Measurements from ENCODE around the gene NRXN3.

Gene NRXN3

DNA sequence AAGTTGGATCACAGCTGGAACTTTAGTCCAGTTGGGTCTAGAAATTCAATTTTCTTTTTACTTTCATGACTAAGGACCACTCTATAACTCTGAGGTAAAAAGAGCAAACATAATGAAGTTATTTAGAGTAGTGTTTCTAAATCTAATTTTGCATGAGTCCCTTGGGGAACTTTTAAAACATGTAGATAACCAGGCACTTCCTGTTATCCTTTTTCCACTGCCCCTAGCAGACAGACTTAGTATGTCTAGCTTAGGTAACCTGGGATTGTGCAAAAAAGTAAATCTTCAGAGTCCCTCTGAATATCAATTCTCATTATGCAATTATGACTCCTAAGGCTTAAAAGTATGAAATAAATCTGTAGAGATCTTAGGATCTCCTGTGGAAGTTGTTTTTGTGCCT, 1669.9 kb downstream of the NRXN3 start (continued):
- no peak for TF ChIP-seq ZBTB1 (tag by site-specific recombination; IDR thresholded peaks at IDR 0.05)

DNA sequence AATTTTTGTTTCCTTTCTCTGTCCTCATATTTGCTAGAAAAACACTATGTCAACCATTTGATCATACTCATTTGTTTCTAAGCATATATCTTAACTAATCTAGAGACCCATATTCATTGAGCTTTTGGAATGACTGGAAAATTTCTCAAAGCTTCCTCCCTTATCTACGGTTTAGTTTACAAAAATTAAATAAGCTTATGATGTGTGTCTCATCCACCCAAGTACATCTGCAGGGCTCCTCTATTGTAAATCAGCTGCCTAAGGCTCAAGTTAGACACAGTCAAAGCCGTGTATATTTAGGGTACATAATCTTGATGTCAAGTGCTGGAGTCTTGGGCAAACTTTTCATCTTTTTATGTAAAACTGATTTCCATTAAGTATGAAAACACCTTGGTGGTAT, 1670.7 kb downstream of the NRXN3 start:
- POLR2A ChIA-PET: no interaction called here
- H3K4me3 ChIP-seq (ENCODE audit: low read depth, low read length): no peak overlapping the region
- no peaks in the 10 kb centered on the region for H3K9me3 ChIP-seq (ENCODE audit: control insufficient read depth, insufficient read depth, low read depth, low read length)
- H3K36me3 ChIP-seq (ENCODE audit: control insufficient read depth in 2 of 2, insufficient read depth in 1 of 2, low read length in 2 of 2): no peaks in the 10 kb centered on the region
- H3K27ac ChIP-seq (ENCODE audit: extremely low read depth, low read depth, low read length): no peak overlapping the region
- TF ChIP-seq ZNF214 (tag by site-specific recombination; IDR thresholded peaks at IDR 0.05; ENCODE audit: borderline replicate concordance) (no peak), ZSCAN16 (tag by site-specific recombination; IDR thresholded peaks at IDR 0.05) (no peak), ZNF621 (tag by site-specific recombination; IDR thresholded peaks at IDR 0.05) (no peak)
- TF ChIP-seq, protein P1, sequence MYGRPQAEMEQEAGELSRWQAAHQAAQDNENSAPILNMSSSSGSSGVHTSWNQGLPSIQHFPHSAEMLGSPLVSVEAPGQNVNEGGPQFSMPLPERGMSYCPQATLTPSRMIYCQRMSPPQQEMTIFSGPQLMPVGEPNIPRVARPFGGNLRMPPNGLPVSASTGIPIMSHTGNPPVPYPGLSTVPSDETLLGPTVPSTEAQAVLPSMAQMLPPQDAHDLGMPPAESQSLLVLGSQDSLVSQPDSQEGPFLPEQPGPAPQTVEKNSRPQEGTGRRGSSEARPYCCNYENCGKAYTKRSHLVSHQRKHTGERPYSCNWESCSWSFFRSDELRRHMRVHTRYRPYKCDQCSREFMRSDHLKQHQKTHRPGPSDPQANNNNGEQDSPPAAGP (tag by site-specific recombination; IDR thresholded peaks at IDR 0.05): no peak
- peaks cover 3% of the 10 kb centered on the region; the same call in 1 of the 2 replicates for H3K4me1 ChIP-seq (ENCODE audit: control insufficient read depth, insufficient read depth, low read length)
- CTCF ChIA-PET: no interaction called here

DNA sequence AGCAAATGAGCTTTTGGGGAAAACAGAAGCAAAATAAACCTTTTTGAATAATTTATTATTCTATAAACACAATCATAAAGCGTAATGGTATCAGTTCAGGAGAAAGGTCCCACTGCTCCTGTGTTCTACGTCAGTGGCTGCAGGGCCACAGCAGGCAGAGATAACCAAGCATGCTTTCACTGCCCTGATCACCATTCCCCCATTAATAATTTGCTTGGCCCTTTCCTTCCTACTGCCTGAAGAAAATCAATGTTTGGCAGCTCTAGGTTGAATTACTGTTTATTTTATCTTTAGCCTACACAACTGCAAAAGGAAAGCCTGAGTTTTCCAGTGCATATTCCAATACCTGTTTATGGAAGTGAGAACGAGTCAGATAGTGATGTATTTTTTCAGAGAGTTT, 1671.3 kb downstream of the NRXN3 start:
- no peaks in the 10 kb centered on the region for H3K9me3 ChIP-seq (ENCODE audit: control insufficient read depth, insufficient read depth, low read depth, low read length)
- no peak overlapping the region for H3K4me3 ChIP-seq (ENCODE audit: low read depth, low read length)
- no peak for TF ChIP-seq ZXDB (tag by site-specific recombination; IDR thresholded peaks at IDR 0.05)
- no peak for TF ChIP-seq ZNF391 (tag by site-specific recombination; IDR thresholded peaks at IDR 0.05; ENCODE audit: borderline replicate concordance, low read depth)
- TF ChIP-seq, protein P2, sequence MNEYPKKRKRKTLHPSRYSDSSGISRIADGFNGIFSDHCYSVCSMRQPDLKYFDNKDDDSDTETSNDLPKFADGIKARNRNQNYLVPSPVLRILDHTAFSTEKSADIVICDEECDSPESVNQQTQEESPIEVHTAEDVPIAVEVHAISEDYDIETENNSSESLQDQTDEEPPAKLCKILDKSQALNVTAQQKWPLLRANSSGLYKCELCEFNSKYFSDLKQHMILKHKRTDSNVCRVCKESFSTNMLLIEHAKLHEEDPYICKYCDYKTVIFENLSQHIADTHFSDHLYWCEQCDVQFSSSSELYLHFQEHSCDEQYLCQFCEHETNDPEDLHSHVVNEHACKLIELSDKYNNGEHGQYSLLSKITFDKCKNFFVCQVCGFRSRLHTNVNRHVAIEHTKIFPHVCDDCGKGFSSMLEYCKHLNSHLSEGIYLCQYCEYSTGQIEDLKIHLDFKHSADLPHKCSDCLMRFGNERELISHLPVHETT (tag by site-specific recombination; IDR thresholded peaks at IDR 0.05): no peak
- ChIA-PET CTCF (no interaction called here), POLR2A (interaction anchor here (1.3 kb wide), 1 partner anchor 16 kb away, joined by 5 read pairs; no protein-coding TSS in a partner anchor)
- H3K4me1 ChIP-seq (ENCODE audit: control insufficient read depth, insufficient read depth, low read length): peaks cover 3% of the 10 kb centered on the region; the same call in 1 of the 2 replicates
- no peak overlapping the region for H3K27ac ChIP-seq (ENCODE audit: extremely low read depth, low read depth, low read length)
- no peaks in the 10 kb centered on the region for H3K36me3 ChIP-seq (ENCODE audit: control insufficient read depth in 2 of 2, insufficient read depth in 1 of 2, low read length in 2 of 2)

DNA sequence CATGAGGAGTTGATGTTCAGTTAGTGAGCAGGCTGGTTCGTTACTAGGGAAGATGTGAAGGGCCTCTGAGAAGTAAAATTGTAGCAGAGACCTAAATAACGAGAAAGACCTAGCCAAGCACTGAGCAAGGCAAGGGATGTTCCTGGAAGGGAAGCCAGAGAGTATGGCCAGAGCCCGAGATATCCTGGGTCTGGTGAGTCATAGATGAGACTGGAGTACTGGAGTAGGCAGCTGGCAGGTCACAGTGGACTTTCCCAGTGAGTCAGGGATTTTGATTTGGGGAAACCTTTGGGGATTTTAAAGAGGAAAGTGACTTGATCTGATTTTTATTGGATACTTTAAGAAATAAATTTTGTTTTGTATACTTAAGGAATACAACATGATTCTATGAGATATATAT, 1672.1 kb downstream of the NRXN3 start:
- ChIA-PET POLR2A (interaction anchor here (1.3 kb wide), 1 partner anchor 16 kb away, joined by 5 read pairs; no protein-coding TSS in a partner anchor), CTCF (no interaction called here)
- Histone ChIP-seq H3K4me1 (ENCODE audit: control insufficient read depth, insufficient read depth, low read length) (peaks cover 3% of the 10 kb centered on the region; the same call in 1 of the 2 replicates), H3K4me3 (ENCODE audit: low read depth, low read length) (no peak overlapping the region), H3K36me3 (ENCODE audit: control insufficient read depth in 2 of 2, insufficient read depth in 1 of 2, low read length in 2 of 2) (no peaks in the 10 kb centered on the region), H3K9me3 (ENCODE audit: control insufficient read depth, insufficient read depth, low read depth, low read length) (no peaks in the 10 kb centered on the region), H3K27ac (ENCODE audit: extremely low read depth, low read depth, low read length) (no peak overlapping the region)
- TF ChIP-seq, protein P3, sequence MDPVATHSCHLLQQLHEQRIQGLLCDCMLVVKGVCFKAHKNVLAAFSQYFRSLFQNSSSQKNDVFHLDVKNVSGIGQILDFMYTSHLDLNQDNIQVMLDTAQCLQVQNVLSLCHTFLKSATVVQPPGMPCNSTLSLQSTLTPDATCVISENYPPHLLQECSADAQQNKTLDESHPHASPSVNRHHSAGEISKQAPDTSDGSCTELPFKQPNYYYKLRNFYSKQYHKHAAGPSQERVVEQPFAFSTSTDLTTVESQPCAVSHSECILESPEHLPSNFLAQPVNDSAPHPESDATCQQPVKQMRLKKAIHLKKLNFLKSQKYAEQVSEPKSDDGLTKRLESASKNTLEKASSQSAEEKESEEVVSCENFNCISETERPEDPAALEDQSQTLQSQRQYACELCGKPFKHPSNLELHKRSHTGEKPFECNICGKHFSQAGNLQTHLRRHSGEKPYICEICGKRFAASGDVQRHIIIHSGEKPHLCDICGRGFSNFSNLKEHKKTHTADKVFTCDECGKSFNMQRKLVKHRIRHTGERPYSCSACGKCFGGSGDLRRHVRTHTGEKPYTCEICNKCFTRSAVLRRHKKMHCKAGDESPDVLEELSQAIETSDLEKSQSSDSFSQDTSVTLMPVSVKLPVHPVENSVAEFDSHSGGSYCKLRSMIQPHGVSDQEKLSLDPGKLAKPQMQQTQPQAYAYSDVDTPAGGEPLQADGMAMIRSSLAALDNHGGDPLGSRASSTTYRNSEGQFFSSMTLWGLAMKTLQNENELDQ (tag by site-specific recombination; IDR thresholded peaks at IDR 0.05; ENCODE audit: low read depth): no peak
- TF ChIP-seq, protein P4, sequence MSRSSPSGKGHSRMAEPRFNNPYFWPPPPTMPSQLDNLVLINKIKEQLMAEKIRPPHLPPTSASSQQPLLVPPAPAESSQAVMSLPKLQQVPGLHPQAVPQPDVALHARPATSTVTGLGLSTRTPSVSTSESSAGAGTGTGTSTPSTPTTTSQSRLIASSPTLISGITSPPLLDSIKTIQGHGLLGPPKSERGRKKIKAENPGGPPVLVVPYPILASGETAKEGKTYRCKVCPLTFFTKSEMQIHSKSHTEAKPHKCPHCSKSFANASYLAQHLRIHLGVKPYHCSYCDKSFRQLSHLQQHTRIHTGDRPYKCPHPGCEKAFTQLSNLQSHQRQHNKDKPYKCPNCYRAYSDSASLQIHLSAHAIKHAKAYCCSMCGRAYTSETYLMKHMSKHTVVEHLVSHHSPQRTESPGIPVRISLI (tag by site-specific recombination; IDR thresholded peaks at IDR 0.05): no peak
- TF ChIP-seq ZNF521 (tag by site-specific recombination; IDR thresholded peaks at IDR 0.05) (no peak), ZNF571 (tag by site-specific recombination; IDR thresholded peaks at IDR 0.05) (no peak), SP7 (tag by site-specific recombination; IDR thresholded peaks at IDR 0.05) (no peak), KLF10 (tag by site-specific recombination; IDR thresholded peaks at IDR 0.05) (no peak), MZF1 (tag by site-specific recombination; IDR thresholded peaks at IDR 0.05; ENCODE audit: borderline replicate concordance) (no peak), ZNF768 (tag by site-specific recombination; IDR thresholded peaks at IDR 0.05) (no peak)
- TF ChIP-seq, protein P5, sequence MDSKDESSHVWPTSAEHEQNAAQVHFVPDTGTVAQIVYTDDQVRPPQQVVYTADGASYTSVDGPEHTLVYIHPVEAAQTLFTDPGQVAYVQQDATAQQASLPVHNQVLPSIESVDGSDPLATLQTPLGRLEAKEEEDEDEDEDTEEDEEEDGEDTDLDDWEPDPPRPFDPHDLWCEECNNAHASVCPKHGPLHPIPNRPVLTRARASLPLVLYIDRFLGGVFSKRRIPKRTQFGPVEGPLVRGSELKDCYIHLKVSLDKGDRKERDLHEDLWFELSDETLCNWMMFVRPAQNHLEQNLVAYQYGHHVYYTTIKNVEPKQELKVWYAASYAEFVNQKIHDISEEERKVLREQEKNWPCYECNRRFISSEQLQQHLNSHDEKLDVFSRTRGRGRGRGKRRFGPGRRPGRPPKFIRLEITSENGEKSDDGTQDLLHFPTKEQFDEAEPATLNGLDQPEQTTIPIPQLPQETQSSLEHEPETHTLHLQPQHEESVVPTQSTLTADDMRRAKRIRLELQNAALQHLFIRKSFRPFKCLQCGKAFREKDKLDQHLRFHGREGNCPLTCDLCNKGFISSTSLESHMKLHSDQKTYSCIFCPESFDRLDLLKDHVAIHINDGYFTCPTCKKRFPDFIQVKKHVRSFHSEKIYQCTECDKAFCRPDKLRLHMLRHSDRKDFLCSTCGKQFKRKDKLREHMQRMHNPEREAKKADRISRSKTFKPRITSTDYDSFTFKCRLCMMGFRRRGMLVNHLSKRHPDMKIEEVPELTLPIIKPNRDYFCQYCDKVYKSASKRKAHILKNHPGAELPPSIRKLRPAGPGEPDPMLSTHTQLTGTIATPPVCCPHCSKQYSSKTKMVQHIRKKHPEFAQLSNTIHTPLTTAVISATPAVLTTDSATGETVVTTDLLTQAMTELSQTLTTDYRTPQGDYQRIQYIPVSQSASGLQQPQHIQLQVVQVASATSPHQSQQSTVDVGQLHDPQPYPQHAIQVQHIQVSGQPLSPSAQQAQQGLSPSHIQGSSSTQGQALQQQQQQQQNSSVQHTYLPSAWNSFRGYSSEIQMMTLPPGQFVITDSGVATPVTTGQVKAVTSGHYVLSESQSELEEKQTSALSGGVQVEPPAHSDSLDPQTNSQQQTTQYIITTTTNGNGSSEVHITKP (tag by site-specific recombination; IDR thresholded peaks at IDR 0.05): no peak
- TF ChIP-seq, protein P6, sequence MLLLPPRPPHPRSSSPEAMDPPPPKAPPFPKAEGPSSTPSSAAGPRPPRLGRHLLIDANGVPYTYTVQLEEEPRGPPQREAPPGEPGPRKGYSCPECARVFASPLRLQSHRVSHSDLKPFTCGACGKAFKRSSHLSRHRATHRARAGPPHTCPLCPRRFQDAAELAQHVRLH (tag by site-specific recombination; IDR thresholded peaks at IDR 0.05): no peak
